WERI-Rb-1 (cell line): ENCODE measurements around the gene MOV10.

Experiments
- DNase-seq: peaks from one replicate; pipeline ENCODE4 v3.0.0-alpha.2; 2020
- H3K27ac ChIP-seq: fragments of 250-450 bp; sonication (Bioruptor Pico); 2 replicates; pipeline ENCODE4 v1.5.1; 2020; ENCODE audit warnings: mild to moderate bottlenecking, moderate library complexity
- H3K27me3 ChIP-seq: fragments of 250-450 bp; sonication (Bioruptor Pico); 2 replicates; pipeline ENCODE4 v1.5.1; 2021; ENCODE audit warnings: mild to moderate bottlenecking, low read depth, moderate library complexity; ENCODE audit not compliant: insufficient read depth, severe bottlenecking
- H3K36me3 ChIP-seq: fragments of 250-450 bp; sonication (Bioruptor Pico); 2 replicates; pipeline ENCODE4 v1.5.1; 2020; ENCODE audit warnings: mild to moderate bottlenecking, moderate library complexity
- H3K4me3 ChIP-seq: 2 replicates; pipeline ENCODE4 v1.5.1; 2011; ENCODE audit warnings: low read depth, mild to moderate bottlenecking, control low read depth, low read length
- H3K9me3 ChIP-seq: fragments of 250-450 bp; sonication (Bioruptor Pico); 2 replicates; pipeline ENCODE4 v1.5.1; 2021; ENCODE audit warnings: mild to moderate bottlenecking, moderate library complexity; ENCODE audit not compliant: severe bottlenecking
- CTCF ChIP-seq: IDR thresholded peaks from 2 replicates; pipeline ENCODE4 v1.5.1; 2011; ENCODE audit warnings: low read depth, mild to moderate bottlenecking, control low read depth, inconsistent platforms, low read length

The MOV10 gene

GRCh38 chr1:112685913-112686312, 11.5 kb downstream of the MOV10 start:
- TF ChIP-seq CTCF = no peak
- Histone ChIP-seq H3K27ac (no peak overlapping the region), H3K4me3 (no peak overlapping the region), H3K27me3 (no peaks in the 10 kb centered on the region), H3K36me3 (peaks cover 18% of the 10 kb centered on the region), H3K9me3 (no peaks in the 10 kb centered on the region)
- no peak for DNase-seq

- Histone ChIP-seq H3K27me3 (no peaks in the 10 kb centered on the region), H3K9me3 (no peaks in the 10 kb centered on the region), H3K4me3 (no peak overlapping the region), H3K36me3 (peaks cover 16% of the 10 kb centered on the region), H3K27ac (no peak overlapping the region)
- TF ChIP-seq CTCF = no peak
- no peak for DNase-seq
Measured at GRCh38 chr1:112686417-112686816, 12.0 kb downstream of the MOV10 start.

GRCh38 chr1:112686835-112687234, 12.4 kb downstream of the MOV10 start:
- no peaks in the 10 kb centered on the region for H3K9me3 ChIP-seq
- no peak for DNase-seq
- H3K27ac ChIP-seq = no peak overlapping the region
- H3K27me3 ChIP-seq = no peaks in the 10 kb centered on the region
- peaks cover 18% of the 10 kb centered on the region for H3K36me3 ChIP-seq
- no peak overlapping the region for H3K4me3 ChIP-seq
- no peak for TF ChIP-seq CTCF

- DNase-seq = no peak
- no peak overlapping the region for H3K4me3 ChIP-seq
- H3K9me3 ChIP-seq = no peaks in the 10 kb centered on the region
- H3K36me3 ChIP-seq = peaks cover 20% of the 10 kb centered on the region
- no peak for TF ChIP-seq CTCF
- H3K27me3 ChIP-seq = no peaks in the 10 kb centered on the region
- no peak overlapping the region for H3K27ac ChIP-seq
Measured at GRCh38 chr1:112687361-112687760, 12.9 kb downstream of the MOV10 start.

GRCh38 chr1:112687785-112688496, 13.5 kb downstream of the MOV10 start:
- no peak overlapping the region for H3K27ac ChIP-seq
- H3K27me3 ChIP-seq = no peaks in the 10 kb centered on the region
- no peak for TF ChIP-seq CTCF
- H3K4me3 ChIP-seq = no peak overlapping the region
- H3K9me3 ChIP-seq = no peaks in the 10 kb centered on the region
- H3K36me3 ChIP-seq = peaks cover 23% of the 10 kb centered on the region
- DNase-seq = no peak

GRCh38 chr1:112688781-112689193, 14.3 kb downstream of the MOV10 start:
- DNase-seq = no peak
- Histone ChIP-seq H3K9me3 (no peaks in the 10 kb centered on the region), H3K36me3 (peaks cover 27% of the 10 kb centered on the region), H3K27me3 (no peaks in the 10 kb centered on the region), H3K27ac (no peak overlapping the region), H3K4me3 (no peak overlapping the region)
- no peak for TF ChIP-seq CTCF
